Inflammatory macrophage treated with lipopolysaccharide for 1 hour (primary cell): ENCODE results near the gene HPS5.

Source experiments
- DNase-seq, 2 donors: peaks; one replicate each; pipeline ENCODE4 v3.0.0-alpha.2; 2020 to 2022

The HPS5 gene

DNA sequence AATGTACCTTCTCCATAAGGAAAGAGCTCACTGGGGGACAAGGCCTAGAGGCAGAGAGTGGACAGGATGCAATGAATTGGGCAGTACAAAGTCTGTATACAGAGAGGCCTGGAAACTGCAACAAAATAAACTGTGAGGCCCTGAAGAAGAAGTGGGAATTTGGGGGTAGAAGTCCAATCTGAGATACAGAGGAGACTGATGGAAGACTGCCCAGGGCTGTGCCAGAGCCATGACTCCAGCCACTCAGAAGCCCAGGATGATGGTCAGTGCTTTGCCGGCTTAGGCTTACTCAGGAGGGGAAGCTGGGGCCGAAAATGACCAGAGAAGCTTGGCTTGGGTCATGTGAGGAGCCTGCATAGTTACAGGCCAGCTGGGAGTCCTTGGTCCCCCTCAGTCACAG is 91.1 kb downstream of the HPS5 start:
- no peak for DNase-seq

GRCh38 chr11:18229501-18229900 is 92.4 kb downstream of the HPS5 start:
- no peak for DNase-seq
